Activated CD4-positive, alpha-beta T cell treated with anti-CD3 and anti-CD28 coated beads, Interleukin-2, amount 50 U/mL, for 24 hours (primary cell): ENCODE data around the gene FOXO3.

Experiments
- DNase-seq, 2 donors: peaks; one replicate each; pipeline ENCODE4 v3.0.0-alpha.2; 2020; ENCODE audit warnings: low read depth in 1 of 2, low spot score in 1 of 2

The FOXO3 gene

GRCh38 chr6:108594151-108594550 is 33.4 kb downstream of the FOXO3 start:
- no peak for DNase-seq

DNA sequence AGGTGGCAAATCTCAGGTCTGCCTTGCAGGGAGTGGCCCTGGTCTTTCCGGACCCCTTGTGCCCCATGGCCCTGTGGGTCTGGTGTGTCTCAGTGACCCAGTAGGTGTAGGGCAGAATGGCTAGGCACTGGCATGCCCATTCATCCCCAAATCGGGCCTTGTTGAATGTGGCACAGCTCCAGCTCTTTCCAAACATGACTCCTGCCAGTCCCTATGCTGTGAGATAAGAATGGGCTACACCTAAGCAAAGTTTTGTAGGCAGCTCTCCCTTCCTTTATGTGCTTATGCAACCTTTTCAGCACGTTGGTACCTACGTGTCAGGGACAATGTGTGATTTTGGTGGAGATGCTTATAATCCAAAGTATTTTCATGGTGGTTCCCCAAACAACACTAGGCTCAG is 33.9 kb downstream of the FOXO3 start:
- DNase-seq = no peak

GRCh38 chr6:108596956-108597355 is 36.2 kb downstream of the FOXO3 start:
- DNase-seq = no peak

DNA sequence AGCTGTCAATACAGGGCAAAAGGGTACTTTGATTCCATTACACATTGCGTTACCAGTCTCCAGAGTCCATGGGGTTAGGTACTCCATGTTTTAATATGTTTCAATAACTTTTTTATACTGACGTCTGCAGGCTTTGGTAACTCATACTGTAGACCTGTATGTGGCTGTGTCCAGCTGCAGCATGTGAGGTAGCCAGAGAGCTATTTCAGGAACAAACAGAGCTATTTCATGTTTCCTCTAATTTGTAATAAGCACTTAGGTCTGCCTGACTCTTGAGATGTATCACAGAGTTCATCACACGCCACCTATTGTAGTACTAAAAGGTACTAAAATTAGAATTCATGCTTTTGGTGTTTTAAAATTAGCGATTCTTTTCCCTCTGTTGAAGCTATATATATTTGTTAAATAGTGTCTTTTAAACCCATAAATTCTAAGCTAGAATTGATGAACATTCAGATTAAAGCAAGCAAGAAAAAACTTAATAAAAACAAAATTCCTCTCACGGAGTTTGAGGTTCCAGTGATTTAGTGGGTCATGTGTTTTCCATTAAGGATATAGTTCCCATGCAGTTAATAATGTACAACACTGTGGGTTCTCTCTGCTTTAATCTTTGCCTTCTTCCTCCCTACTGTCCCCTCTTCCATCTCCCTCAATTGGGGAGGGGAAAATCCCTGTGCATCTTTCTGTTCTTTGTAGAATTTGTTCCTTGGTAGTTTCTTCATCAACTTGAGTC is 37.0 kb downstream of the FOXO3 start:
- no peak for DNase-seq

GRCh38 chr6:108598305-108598863 is 37.7 kb downstream of the FOXO3 start:
- DNase-seq = no peak

GRCh38 chr6:108604156-108604555 is 43.4 kb downstream of the FOXO3 start:
- DNase-seq = no peak

DNA sequence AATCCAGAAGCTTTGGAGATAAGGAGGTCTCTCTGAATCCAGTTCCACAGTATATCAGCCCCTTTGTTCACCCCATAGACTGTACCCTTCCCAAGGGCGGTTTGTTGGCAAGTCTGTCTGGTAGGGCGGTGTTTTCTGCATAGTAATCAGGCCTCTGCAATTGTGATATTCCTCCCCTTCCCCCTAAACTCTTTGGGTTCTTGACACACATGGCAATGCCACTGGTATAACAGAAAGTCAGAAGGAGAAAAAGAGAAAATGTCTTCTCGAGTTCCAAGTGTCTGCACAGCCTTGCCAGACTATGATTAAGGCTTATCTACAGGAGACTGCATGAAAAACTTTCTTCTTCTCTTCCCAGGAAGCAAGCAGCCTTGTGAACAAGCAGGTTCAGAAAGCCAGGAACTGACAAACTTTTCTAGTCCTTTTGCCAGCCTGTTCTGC is 45.6 kb downstream of the FOXO3 start:
- no peak for DNase-seq

GRCh38 chr6:108608453-108609275 is 47.9 kb downstream of the FOXO3 start:
- no peak for DNase-seq

GRCh38 chr6:108609276-108609769 is 48.6 kb downstream of the FOXO3 start:
- no peak for DNase-seq

- no peak for DNase-seq
These were observed 49.6 kb downstream of the FOXO3 start for GRCh38 chr6:108610270-108610839.

GRCh38 chr6:108610957-108611586 is 50.4 kb downstream of the FOXO3 start:
- DNase-seq = no peak

DNA sequence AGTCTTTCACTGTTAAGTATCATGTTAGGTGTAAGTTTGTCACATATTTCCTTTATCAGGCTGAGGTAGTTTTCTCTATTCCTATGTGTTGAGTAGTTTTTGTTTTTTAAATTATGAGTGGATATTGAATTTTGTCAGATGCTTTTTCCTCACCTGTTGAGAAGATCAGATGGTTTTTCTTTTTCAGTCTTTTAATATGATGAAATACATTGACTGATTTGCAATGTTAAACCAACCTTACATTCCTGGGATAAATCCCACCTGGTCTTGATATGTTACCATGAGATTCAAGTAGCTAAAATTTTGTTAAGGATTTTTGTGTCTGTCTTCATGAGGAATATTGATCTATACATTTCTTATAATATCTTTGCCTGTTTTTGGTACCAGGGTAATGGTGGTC is 52.1 kb downstream of the FOXO3 start:
- DNase-seq = no peak

- no peak for DNase-seq
These were observed 55.8 kb downstream of the FOXO3 start for GRCh38 chr6:108616544-108616943.

- no peak for DNase-seq
These were observed 56.3 kb downstream of the FOXO3 start for GRCh38 chr6:108616973-108617372.

DNA sequence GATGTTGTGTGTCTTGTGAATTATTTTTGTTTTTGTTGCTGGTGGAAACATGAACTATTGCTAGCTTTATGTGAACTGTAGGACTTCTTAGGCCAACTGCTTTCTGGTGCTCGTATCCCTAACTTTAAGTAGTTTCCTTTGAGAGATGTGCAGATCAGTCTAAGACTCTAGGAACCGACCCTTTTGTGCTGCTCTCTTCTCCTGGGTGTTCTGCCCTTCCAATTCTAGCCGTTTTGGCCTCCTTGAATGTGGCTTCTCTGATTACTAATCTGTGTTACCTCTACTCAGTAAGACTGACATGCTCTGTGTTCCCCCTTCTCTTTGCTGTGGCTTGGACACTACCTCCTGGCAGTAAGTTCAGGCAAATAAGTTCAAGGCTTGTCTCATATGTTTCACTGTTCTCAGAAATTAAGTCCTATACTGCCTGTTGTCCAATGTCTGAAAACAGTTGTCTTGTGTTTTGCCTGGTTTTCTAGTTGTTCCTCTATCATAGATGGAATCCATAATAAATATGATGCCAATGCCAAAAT is 58.0 kb downstream of the FOXO3 start:
- DNase-seq = no peak

DNA sequence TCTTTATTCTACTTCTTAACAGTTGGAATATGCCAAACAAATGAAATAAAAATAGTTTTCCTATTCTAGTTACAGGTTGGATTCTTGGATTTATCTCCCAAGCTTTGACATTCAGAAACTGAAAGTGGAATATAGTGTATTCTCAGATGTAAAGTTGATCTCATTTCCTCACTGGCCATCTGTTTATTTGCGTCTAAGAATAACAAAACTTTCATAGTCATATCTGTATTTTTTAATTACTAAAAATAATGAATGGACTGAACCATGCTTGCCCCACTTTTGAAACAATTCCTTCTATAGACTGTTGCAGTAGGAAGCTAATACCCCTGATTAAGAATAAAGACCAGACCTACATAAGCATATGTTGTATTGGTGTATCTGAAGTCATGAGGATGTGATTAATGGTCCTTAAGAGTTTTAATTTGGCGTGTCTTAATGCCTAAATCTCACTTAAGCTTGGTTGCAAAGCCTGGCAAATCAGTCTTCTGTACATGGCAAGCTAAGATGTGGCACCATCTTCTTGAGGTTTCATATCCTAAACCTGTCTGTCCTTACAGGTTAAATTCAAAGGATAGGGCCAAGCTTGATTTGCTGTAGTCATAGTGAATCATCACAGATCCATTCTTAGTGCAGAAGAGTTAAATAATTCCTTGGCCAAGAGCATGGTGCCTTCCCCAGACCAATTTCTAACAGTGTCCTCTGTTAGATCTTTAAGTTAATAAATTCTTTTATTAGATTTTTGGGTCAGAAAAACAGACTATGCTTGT is 58.9 kb downstream of the FOXO3 start:
- DNase-seq = no peak

DNA sequence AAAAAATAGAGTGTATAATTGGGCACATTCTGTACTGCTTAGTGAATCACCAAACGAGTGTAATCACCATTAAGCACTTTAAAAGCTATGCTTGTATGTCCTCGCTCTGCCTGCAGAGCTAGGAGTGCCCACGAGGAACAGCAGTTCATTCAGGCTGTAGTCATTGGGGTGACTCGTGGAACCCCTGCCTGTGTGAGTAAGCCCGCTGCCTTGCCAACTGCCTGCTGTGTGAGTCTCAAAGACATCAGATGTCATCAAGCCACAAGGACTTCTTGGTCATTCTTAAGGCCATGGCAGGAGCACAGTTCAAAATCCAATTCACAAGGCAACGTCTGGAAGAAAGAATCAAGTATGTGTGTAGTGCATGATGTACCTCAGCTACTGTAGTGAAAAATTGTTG is 60.4 kb downstream of the FOXO3 start:
- DNase-seq = no peak

DNA sequence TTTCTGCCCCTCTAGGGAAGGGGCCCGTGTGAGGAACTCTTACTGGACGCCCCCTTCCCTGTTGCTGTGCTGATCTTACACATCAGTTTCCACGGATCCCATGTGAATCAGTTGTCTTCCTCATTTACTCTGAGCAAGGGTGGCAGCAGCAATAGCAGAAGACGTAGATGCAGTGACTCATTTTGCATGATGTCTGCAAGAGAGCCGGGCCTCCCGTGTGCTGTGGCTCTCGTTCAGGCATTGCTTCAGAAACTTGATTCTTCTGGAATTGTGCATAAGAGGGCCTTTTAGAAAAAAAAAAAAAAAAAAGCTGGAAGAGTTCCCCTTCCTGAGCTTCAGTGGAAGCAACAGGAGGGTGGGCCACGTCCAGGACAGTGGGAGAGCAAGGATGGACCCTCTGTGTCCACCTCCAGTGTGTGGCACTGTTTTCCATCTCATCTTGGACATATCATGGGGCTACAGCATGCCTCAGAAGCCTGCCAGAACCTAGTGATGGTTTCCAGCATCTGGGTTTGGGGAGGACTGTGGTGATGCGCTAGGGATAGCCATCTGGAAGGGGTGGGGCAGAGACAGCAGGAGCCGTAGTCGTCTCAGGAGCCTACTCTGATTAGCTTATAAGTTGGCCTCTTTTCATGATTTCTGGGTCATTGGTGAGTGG is 62.1 kb downstream of the FOXO3 start:
- no peak for DNase-seq

GRCh38 chr6:108623995-108624394 is 63.3 kb downstream of the FOXO3 start:
- no peak for DNase-seq

DNA sequence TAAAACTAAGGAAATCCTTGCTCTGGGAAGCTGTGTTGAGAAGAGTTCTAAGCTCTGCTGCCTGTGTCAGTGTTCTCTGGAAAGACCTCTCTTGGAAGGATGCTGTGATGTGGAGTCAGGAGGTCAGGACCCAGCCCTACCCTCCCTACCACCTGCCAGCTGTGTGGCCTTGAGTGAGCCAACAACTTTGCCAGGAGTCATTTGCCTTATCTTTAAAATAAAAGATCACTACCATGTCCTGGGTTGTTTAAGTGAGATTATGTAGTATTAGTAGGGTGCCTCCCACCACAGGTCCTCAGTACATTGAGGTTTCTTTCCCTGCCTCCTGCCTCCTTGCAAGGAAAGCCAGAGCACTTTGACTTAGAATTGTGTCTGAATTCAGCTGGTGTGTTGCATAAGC is 64.9 kb downstream of the FOXO3 start:
- DNase-seq = no peak
